Breast epithelium (tissue), 3 donors: ENCODE data around the gene SPATA31D3.
"Not testable (repeated sequence)": the region's sequence is repeated elsewhere in the genome, so short reads cannot be mapped to it uniquely, and the experiment has no call there.

Source experiments
- POLR2A ChIP-seq: fragments of 450-650 bp; IDR thresholded peaks from one replicate; pipeline ENCODE4 v1.6.1; 2016; ENCODE audit warnings: antibody characterized with exemption, mild to moderate bottlenecking, moderate library complexity
- POLR2AphosphoS5 ChIP-seq, 3 donors: sonication (generic); formaldehyde crosslinking; IDR thresholded peaks; one replicate each; pipeline ENCODE4 v1.6.1; 2017; ENCODE audit warnings: antibody characterized with exemption in 3 of 3

GRCh38 chr9:81933547-81933946, 9.8 kb upstream of the SPATA31D3 start:
- not testable (repeated sequence) for TF ChIP-seq POLR2AphosphoS5 (IDR thresholded peaks at IDR 0.05); POLR2A
